SJCRH30 (cell line): ENCODE measurements around the gene MYH1. TPM values are rescaled to one million over a fixed set of nuclear protein-coding genes. Genes with fewer than 3 reads are reported as not detected.

Experiments used
- DNase-seq, 2 experiments: peaks; one replicate each; pipeline ENCODE4 v3.0.0-alpha.2; 2015 to 2020
- H3K27ac ChIP-seq: fragments of 250-450 bp; sonication (Bioruptor Pico); 2 replicates; pipeline ENCODE4 v1.5.1; 2020; ENCODE audit warnings: mild to moderate bottlenecking, moderate library complexity
- H3K27me3 ChIP-seq: fragments of 250-450 bp; sonication (Bioruptor Pico); 2 replicates; pipeline ENCODE4 v1.5.1; 2020; ENCODE audit warnings: mild to moderate bottlenecking, moderate library complexity
- H3K36me3 ChIP-seq: fragments of 250-450 bp; sonication (Bioruptor Pico); 2 replicates; pipeline ENCODE4 v1.5.1; 2020; ENCODE audit warnings: mild to moderate bottlenecking, moderate library complexity
- H3K4me1 ChIP-seq: fragments of 250-450 bp; sonication (Bioruptor Pico); 2 replicates; pipeline ENCODE4 v1.5.1; 2020; ENCODE audit warnings: mild to moderate bottlenecking, moderate library complexity
- H3K4me3 ChIP-seq: fragments of 250-450 bp; sonication (Bioruptor Pico); 2 replicates; pipeline ENCODE4 v1.5.1; 2020; ENCODE audit warnings: mild to moderate bottlenecking, moderate library complexity
- H3K9me3 ChIP-seq: fragments of 250-450 bp; sonication (Bioruptor Pico); replicated peaks from 2 replicates; pipeline ENCODE4 v1.5.1; 2020; ENCODE audit warnings: mild to moderate bottlenecking, moderate library complexity
- total RNA-seq: library from RNA; depleted of rRNA; stranded (reverse); fragments of >200 nt; shearing (Covaris generic); gene quantifications from 2 replicates; pipeline ENCODE4 v1.2.3, GENCODE V29; 2014

The MYH1 gene
- total RNA-seq, 1 experiment from 2014 or later, result not detected

DNA sequence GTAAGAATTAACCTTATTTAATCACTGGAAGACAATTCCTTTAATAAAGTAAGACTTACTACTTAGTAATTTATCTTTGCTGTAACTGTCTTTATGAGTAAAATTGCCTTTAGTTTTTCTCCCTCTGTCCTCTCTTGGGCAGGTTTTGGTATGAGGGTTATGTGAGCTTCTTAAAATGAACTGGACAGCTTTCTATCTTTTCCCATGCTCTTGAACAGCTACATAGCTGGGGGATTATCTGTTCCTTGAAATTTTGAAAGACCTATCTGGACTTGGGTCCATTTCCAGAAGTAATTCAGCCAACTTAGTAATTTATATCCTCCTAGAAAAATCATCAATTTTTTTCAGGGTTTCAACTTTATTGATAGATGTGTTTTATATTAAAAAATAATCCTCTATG lies 3.6 kb upstream of the MYH1 start:
- no peak for DNase-seq
- no peaks in the 10 kb centered on the region for H3K4me1 ChIP-seq
- H3K36me3 ChIP-seq, result no peaks in the 10 kb centered on the region
- H3K27ac ChIP-seq, result no peak overlapping the region
- H3K27me3 ChIP-seq, result no peaks in the 10 kb centered on the region
- H3K4me3 ChIP-seq, result no peak overlapping the region
- H3K9me3 ChIP-seq, result no peaks in the 10 kb centered on the region

DNA sequence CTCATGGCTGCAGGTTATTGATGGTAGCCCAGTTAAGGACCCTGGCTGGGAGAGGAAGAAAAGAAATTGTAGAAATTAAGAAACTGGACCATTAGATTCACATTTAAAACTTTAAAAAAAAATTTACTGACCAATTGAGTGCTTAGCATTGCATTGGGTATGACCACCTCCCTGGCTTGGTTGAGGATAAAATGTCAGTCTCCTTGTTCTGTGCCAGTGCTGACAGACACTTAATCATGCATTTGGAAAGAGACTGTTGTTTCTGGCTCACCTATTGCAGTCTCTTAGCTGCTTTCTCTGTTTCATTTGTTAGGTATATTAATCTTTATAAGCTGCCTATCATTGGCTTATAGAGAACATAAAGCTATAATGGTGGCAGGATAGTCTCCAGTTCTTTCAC lies 1.7 kb downstream of the MYH1 start:
- Histone ChIP-seq H3K36me3 (no peaks in the 10 kb centered on the region), H3K9me3 (no peaks in the 10 kb centered on the region), H3K27me3 (no peaks in the 10 kb centered on the region), H3K4me3 (no peak overlapping the region), H3K27ac (no peak overlapping the region), H3K4me1 (no peaks in the 10 kb centered on the region)
- DNase-seq, result no peak

DNA sequence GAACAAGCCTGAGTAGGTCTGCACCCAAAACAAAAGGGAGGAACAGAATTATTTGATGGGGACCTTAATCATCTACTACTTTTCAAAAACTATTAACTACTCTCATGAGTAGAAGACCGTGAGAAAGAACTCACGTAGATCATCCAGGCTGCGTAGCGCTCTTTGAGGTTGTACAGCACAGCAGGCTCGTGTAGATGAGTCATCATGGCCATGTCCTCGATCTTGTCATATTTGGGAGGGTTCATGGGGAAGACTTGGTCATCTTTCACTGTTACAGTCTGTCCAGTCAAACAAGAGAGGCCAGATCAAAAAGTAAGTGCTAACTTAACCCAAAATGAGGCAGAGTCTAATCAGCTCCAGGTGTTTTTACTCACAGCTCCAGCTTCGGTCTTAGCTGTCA lies 2.3 kb downstream of the MYH1 start:
- DNase-seq, result no peak
- Histone ChIP-seq H3K27me3 (no peaks in the 10 kb centered on the region), H3K4me3 (no peak overlapping the region), H3K36me3 (no peaks in the 10 kb centered on the region), H3K27ac (no peak overlapping the region), H3K9me3 (no peaks in the 10 kb centered on the region), H3K4me1 (no peaks in the 10 kb centered on the region)

DNA sequence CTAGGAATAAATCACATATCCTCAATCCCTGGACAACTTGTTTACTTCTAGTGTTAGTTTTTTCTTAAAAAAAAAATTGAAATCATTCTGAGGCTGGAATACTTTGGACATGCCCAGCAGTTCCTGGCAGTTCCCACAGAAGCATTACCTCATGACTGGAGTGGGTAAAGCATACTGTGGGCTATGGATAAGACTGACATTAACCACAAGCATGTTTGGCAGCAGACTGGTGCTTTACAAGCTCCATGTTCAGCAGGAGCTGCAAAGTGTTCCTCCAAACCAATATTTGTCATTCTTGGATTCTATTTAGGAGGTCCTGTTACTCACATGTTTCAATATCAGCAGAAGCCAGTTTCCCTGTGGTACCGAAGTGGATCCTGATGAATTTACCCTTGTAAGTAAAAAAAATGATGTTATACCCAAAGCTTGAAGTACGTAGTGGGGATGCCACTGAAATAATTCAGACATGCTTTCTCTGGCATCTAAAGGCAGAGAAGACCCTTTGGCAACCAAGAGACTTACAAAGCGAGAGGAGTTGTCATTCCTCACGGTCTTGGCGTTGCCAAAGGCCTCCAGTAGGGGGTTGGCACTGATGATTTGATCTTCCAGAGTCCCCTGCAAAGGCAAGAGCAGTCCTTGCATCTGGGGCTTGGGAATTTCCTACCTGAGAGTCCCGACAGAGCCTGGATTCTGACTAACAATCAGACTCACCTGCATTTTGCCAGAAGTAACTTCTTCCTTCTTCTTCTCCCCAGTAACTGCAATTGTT lies 4.9 kb downstream of the MYH1 start:
- H3K27ac ChIP-seq, result no peak overlapping the region
- H3K4me1 ChIP-seq, result no peaks in the 10 kb centered on the region
- H3K27me3 ChIP-seq, result no peaks in the 10 kb centered on the region
- DNase-seq, result peak in 1 of 2 experiments; percentile 4
- H3K4me3 ChIP-seq, result no peak overlapping the region
- H3K9me3 ChIP-seq, result no peaks in the 10 kb centered on the region
- no peaks in the 10 kb centered on the region for H3K36me3 ChIP-seq

DNA sequence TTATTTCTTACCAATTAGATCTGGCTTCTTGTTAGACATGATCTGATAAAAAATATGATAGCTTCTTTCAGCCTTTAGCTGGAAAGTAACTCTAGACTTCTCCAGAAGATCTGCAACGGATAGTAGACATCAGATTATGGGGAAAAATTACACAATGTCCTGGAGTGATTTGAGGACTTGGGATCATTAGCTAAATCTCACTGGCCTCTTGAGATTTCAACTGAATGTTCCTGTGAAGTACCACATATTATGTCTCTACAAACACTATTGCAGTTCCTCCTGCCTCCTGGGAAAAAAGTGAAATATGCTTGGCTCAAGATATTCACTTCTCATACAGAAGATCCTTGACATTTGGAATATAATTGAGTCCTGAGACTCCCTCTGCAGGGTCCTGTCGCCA lies 5.5 kb downstream of the MYH1 start:
- Histone ChIP-seq H3K27ac (no peak overlapping the region), H3K4me3 (no peak overlapping the region), H3K9me3 (no peaks in the 10 kb centered on the region), H3K27me3 (no peaks in the 10 kb centered on the region), H3K36me3 (no peaks in the 10 kb centered on the region), H3K4me1 (no peaks in the 10 kb centered on the region)
- DNase-seq, result no peak

DNA sequence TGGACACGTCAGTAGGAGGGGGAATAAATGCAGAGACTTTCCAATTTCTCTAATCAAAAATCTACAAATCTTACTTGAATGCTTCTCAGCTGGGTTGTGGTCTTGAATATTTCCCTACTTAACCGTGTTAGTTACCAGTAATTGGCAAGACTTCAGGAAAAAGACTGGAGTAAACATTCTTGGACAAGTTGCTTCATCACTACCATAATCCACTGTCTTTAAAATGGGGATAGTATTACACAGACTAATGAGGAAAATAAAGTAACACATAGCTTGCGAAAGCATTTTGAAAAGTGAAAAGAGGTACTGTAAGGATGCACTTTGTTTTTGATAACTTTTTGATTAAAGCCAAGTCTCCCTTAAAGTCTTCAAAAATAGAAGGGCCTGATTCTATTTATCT lies 18.4 kb downstream of the MYH1 start:
- no peak overlapping the region for H3K27ac ChIP-seq
- H3K4me3 ChIP-seq, result no peak overlapping the region
- no peaks in the 10 kb centered on the region for H3K27me3 ChIP-seq
- H3K36me3 ChIP-seq, result no peaks in the 10 kb centered on the region
- no peaks in the 10 kb centered on the region for H3K4me1 ChIP-seq
- no peaks in the 10 kb centered on the region for H3K9me3 ChIP-seq
- no peak for DNase-seq

DNA sequence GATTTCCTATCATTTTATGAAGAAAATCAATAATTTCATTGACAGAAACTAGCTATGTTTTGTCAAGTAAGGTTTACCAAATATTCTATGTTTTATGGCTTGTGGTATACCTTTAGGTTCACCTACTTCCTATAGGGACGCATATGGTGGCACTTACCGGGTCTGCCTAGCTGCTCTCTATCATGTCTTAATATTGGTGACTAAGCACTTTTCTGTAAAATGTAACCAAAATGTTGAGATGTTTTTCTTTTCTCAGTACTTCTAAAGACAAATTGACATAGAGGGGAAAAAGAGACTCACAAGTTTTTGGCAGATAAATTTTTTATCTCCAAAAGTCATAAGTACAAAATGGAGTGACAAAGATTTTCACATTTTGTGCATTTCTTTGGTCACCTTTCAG lies 26.3 kb downstream of the MYH1 start:
- Histone ChIP-seq H3K27ac (no peak overlapping the region), H3K4me1 (no peaks in the 10 kb centered on the region), H3K27me3 (no peaks in the 10 kb centered on the region), H3K4me3 (no peak overlapping the region), H3K36me3 (no peaks in the 10 kb centered on the region), H3K9me3 (no peaks in the 10 kb centered on the region)
- DNase-seq, result no peak

DNA sequence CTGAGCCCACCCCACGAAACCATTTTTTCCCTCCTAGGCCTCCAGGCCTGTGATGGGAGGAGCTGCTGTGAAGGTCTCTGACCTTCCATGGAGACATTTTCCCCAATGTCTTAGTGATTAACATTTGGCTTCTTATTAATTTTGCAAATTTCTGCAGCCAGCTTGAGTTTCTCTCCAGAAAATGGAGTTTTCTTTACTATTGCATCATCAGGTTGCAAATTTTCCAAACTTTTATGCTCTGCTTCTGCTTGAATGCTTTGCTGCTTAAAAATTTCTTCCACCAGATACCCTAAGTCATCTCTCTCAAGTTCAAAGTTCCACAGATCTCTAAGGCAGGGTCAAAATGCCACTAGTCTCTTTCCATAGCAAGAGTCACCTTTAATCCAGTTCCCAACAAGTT lies 36.1 kb downstream of the MYH1 start:
- no peaks in the 10 kb centered on the region for H3K36me3 ChIP-seq
- no peak overlapping the region for H3K27ac ChIP-seq
- H3K4me1 ChIP-seq, result no peaks in the 10 kb centered on the region
- H3K9me3 ChIP-seq, result no peaks in the 10 kb centered on the region
- no peaks in the 10 kb centered on the region for H3K27me3 ChIP-seq
- DNase-seq, result no peak
- H3K4me3 ChIP-seq, result no peak overlapping the region

DNA sequence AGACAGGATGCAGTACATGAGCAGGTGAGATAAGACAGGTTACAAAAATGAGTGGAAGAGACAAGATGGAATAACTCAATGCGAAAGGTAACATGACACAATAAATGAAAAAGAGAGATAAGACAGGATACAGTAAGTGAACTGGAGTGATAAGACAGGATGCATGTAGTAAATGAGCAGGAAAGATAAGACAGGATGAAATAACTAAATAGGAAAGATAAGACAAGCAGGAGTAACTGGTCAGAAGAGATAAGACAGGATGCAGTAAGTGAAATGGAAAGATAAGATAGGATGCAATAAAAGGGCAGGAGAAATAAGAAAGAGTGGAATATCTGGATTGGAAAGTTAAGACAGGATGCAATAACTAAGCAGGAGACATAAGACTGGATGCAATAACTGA lies 40.6 kb downstream of the MYH1 start:
- no peaks in the 10 kb centered on the region for H3K27me3 ChIP-seq
- DNase-seq, result no peak
- no peak overlapping the region for H3K27ac ChIP-seq
- no peak overlapping the region for H3K4me3 ChIP-seq
- H3K36me3 ChIP-seq, result no peaks in the 10 kb centered on the region
- no peaks in the 10 kb centered on the region for H3K9me3 ChIP-seq
- H3K4me1 ChIP-seq, result no peaks in the 10 kb centered on the region

DNA sequence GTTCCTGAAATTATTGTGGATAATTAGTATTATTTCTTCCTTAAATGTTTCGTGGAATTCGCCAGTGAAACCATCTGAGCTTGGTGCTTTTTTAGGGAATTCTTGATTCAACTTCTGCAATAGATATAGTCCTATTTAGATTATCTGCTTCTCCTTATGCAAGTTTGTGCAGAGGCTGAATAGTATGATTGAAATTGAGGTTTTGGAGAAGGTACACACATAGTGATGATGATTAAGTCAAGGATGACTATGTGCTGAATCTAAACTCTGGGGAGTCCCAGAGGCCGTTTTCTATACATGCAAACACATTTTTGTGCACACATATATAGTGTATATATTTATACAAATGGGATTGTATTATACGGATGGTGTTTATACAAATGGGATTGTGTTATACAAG lies 43.8 kb downstream of the MYH1 start:
- Histone ChIP-seq H3K9me3 (no peaks in the 10 kb centered on the region), H3K4me3 (no peak overlapping the region), H3K4me1 (no peaks in the 10 kb centered on the region), H3K27ac (no peak overlapping the region), H3K36me3 (no peaks in the 10 kb centered on the region), H3K27me3 (no peaks in the 10 kb centered on the region)
- DNase-seq, result no peak

DNA sequence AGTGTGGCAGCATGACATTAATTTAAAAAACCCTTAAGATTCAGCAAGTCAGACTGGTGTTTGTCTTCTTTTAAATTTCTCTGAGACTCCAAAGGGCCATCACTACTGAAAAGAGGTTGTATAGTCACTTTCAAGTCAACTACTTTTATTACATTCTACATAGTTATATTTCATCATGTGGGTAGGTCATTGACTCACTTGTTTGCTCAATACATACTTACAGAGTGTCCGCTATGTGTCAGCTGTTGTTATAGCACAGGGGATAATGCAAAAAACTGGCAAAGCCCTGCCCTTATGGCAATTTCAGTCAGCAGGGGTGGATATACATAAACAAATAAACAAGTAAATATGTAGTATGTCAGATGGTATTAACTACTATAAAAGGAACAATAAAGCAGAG lies 46.5 kb downstream of the MYH1 start:
- Histone ChIP-seq H3K36me3 (no peaks in the 10 kb centered on the region), H3K27ac (no peak overlapping the region), H3K27me3 (no peaks in the 10 kb centered on the region), H3K9me3 (no peaks in the 10 kb centered on the region), H3K4me1 (no peaks in the 10 kb centered on the region), H3K4me3 (no peak overlapping the region)
- DNase-seq, result no peak

DNA sequence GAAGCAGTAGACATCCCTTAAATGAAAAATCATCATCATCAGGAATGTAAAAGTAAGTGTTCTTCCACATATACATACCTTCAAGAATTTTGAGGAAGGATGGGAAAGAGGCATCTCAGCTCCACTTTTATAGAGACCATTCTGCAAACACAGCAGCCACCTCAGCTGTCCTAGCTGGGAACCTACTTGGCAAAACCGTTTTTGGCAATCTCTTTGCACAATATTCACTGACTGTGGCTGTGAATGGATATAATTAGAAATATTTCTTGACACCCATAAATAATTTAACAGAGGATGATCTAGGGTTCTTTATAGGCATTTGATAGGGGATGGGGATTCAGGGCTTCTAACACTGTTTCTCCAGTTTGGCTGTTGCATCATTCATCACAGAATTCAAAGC lies 48.9 kb downstream of the MYH1 start, which contains the start of gene MYH4:
TSS of gene MYH4 (minus strand) at position 101 of the 400 bp plus-strand sequence. CDS start 2,814 bp downstream, outside the sequence.
- Histone ChIP-seq H3K4me3 (no peak within 1 kb of the TSS), H3K27me3 (no peaks in the 10 kb centered on the region), H3K27ac (no peak within 1 kb of the TSS), H3K9me3 (no peaks in the 10 kb centered on the region), H3K36me3 (no peaks in the 10 kb centered on the region), H3K4me1 (no peaks in the 10 kb centered on the region)
- no peak for DNase-seq

DNA sequence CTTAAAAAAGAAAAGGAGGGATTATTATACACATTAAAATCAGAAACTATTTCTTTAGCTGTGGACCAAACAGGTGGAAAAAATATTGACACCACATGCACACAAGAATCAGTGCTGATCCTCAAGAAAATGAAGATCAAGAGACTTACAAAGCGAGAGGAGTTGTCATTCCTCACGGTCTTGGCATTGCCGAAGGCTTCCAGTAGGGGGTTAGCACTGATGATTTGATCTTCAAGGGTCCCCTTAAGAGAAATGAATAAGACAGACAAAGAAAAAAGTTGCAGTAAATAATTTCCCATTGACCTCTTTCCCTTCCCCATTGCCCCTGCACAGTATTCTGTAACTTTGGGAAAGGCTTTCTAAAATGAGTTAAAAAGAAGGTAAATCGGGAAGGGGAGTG lies 54.9 kb downstream of the MYH1 start:
- no peak for DNase-seq
- Histone ChIP-seq H3K4me1 (no peaks in the 10 kb centered on the region), H3K27me3 (no peaks in the 10 kb centered on the region), H3K9me3 (no peaks in the 10 kb centered on the region), H3K27ac (no peak overlapping the region), H3K36me3 (no peaks in the 10 kb centered on the region), H3K4me3 (no peak overlapping the region)

DNA sequence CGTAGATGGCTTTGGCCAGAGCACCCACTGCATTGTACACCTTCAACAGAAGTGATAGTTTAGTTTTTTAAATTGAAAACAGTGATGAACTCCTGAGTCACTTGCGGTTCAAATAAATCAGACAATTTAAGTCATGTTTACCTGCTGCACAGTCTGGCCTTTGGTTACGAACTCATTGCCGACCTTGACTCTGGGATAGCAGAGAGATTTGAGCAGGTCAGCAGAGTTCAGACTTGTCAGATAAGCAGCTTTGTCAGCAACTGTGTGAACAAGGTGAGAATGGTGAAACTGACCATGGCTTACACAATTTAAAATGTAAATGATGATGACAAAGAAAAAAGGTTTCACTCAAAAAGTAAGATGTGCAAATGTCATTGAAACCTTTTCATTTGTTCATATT lies 58.3 kb downstream of the MYH1 start:
- no peak for DNase-seq
- no peak overlapping the region for H3K4me3 ChIP-seq
- H3K9me3 ChIP-seq, result no peaks in the 10 kb centered on the region
- no peak overlapping the region for H3K27ac ChIP-seq
- no peaks in the 10 kb centered on the region for H3K36me3 ChIP-seq
- H3K4me1 ChIP-seq, result no peaks in the 10 kb centered on the region
- H3K27me3 ChIP-seq, result no peaks in the 10 kb centered on the region

DNA sequence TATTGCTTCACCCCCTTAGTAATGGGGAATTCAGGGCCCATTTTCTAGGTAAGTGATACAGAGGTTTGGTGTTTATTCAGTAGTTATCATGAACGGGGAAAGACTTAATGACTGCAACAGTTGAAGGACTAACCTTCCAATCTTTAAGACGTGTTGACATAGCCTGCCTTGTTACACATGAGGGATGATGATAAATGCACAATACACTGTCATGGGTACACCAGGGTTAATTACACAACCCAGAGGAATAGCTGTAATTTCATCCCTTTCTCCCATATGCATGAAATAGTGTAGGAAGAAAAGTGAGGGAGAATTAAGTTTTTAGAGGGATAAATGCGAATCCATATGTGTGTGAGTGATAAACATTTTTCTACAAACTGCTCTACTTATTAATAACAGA lies 59.6 kb downstream of the MYH1 start:
- H3K36me3 ChIP-seq, result no peaks in the 10 kb centered on the region
- H3K4me3 ChIP-seq, result no peak overlapping the region
- H3K27ac ChIP-seq, result no peak overlapping the region
- DNase-seq, result no peak
- no peaks in the 10 kb centered on the region for H3K27me3 ChIP-seq
- H3K9me3 ChIP-seq, result no peaks in the 10 kb centered on the region
- no peaks in the 10 kb centered on the region for H3K4me1 ChIP-seq

DNA sequence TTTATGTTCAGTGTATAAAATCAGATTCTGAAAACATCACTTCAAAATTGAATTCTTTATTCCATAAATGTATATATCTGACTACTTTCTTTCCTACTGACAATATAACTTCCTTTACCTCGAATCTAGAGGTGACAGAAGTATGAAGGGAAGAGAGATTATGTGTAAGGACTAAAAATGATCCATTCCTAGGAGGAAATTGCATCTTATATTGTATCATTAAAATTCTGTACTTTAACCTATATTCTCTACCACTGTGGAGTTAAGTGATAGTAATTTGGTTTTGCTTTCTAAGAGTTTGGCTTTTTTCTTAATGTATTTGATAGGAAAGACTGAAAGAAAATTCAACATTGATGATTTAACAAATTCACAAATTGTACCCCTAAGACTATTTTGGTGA lies 60.4 kb downstream of the MYH1 start:
- Histone ChIP-seq H3K27me3 (no peaks in the 10 kb centered on the region), H3K9me3 (no peaks in the 10 kb centered on the region), H3K36me3 (no peaks in the 10 kb centered on the region), H3K27ac (no peak overlapping the region), H3K4me1 (no peaks in the 10 kb centered on the region), H3K4me3 (no peak overlapping the region)
- no peak for DNase-seq
